Right atrium auricular region (tissue), 2 donors: ENCODE data around the gene OR10G4. TPM values are rescaled to one million over a fixed set of nuclear protein-coding genes. Genes with fewer than 3 reads are reported as not detected.

Experiments used
- DNase-seq: peaks from one replicate; pipeline ENCODE4 v3.0.0-alpha.2; 2019; ENCODE audit warnings: low spot score
- H3K27ac ChIP-seq, 2 donors: fragments of 200-600 bp; sonication (generic); 1 replicate in 1 of 2; 2 replicates in 1 of 2; pipeline ENCODE4 v1.5.1; 2016 to 2019
- H3K27me3 ChIP-seq, 2 donors: fragments of 200-600 bp; sonication (generic); one replicate each; pipeline versions ENCODE4 v1.5.1 to v1.6.0; 2017 to 2019
- H3K36me3 ChIP-seq: fragments of 200-600 bp; sonication (generic); one replicate; pipeline ENCODE4 v1.5.1; 2016
- H3K4me1 ChIP-seq, 2 donors: fragments of 200-600 bp; sonication (generic); one replicate each; pipeline versions ENCODE4 v1.5.1 to v1.6.0; 2017 to 2019
- H3K4me3 ChIP-seq, 2 donors: fragments of 200-600 bp; sonication (generic); 1 replicate in 1 of 2; 2 replicates in 1 of 2; pipeline ENCODE4 v1.5.1; 2017 to 2019; ENCODE audit warnings: mild to moderate bottlenecking in 1 of 2, moderate library complexity in 1 of 2
- H3K9me3 ChIP-seq, 2 donors: fragments of 200-600 bp; sonication (generic); one replicate each; pipeline ENCODE4 v1.5.1; 2019
- total RNA-seq, 2 donors: library from RNA; depleted of rRNA; stranded (reverse); fragments of >200 nt; gene quantifications; one replicate each; pipeline ENCODE4 v1.1.0, GENCODE V29; 2016
- TF ChIP-seq, protein P1 (sequence below), 2 donors: fragments of 200-600 bp; sonication (generic); IDR thresholded peaks; one replicate each; pipeline ENCODE4 v1.5.1; 2019; ENCODE audit warnings: antibody characterized with exemption in 2 of 2

The OR10G4 gene, protein sequence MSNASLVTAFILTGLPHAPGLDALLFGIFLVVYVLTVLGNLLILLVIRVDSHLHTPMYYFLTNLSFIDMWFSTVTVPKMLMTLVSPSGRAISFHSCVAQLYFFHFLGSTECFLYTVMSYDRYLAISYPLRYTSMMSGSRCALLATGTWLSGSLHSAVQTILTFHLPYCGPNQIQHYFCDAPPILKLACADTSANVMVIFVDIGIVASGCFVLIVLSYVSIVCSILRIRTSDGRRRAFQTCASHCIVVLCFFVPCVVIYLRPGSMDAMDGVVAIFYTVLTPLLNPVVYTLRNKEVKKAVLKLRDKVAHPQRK
- not detected for total RNA-seq

GRCh38 chr11:124012697-124013096 is at the start of gene OR10G4:
OR10G4 (plus strand) TSS chr11:124012997; CDS start chr11:124015575, 2,578 bp downstream.
- Histone ChIP-seq H3K4me3 (no peak within 1 kb of the TSS), H3K36me3 (no peaks in the 10 kb centered on the region), H3K9me3 (no peaks in the 10 kb centered on the region), H3K4me1 (no peaks in the 10 kb centered on the region), H3K27ac (no peak within 1 kb of the TSS), H3K27me3 (no peaks in the 10 kb centered on the region)
- TF ChIP-seq, protein P1, sequence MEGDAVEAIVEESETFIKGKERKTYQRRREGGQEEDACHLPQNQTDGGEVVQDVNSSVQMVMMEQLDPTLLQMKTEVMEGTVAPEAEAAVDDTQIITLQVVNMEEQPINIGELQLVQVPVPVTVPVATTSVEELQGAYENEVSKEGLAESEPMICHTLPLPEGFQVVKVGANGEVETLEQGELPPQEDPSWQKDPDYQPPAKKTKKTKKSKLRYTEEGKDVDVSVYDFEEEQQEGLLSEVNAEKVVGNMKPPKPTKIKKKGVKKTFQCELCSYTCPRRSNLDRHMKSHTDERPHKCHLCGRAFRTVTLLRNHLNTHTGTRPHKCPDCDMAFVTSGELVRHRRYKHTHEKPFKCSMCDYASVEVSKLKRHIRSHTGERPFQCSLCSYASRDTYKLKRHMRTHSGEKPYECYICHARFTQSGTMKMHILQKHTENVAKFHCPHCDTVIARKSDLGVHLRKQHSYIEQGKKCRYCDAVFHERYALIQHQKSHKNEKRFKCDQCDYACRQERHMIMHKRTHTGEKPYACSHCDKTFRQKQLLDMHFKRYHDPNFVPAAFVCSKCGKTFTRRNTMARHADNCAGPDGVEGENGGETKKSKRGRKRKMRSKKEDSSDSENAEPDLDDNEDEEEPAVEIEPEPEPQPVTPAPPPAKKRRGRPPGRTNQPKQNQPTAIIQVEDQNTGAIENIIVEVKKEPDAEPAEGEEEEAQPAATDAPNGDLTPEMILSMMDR (IDR thresholded peaks at IDR 0.05) = no peak
- DNase-seq = no peak

GRCh38 chr11:123973816-123974215 is 39.0 kb upstream of the OR10G4 start:
- TF ChIP-seq, protein P1 (IDR thresholded peaks at IDR 0.05) = no peak
- Histone ChIP-seq H3K27ac (no peak overlapping the region), H3K36me3 (no peaks in the 10 kb centered on the region), H3K4me3 (no peak overlapping the region), H3K9me3 (peaks cover 0 to 8% of the 10 kb centered on the region in 2 donors), H3K4me1 (no peaks in the 10 kb centered on the region), H3K27me3 (no peaks in the 10 kb centered on the region)
- no peak for DNase-seq

GRCh38 chr11:123976770-123977560 is 35.8 kb upstream of the OR10G4 start:
- no peak for DNase-seq
- Histone ChIP-seq H3K27me3 (no peaks in the 10 kb centered on the region), H3K4me1 (no peaks in the 10 kb centered on the region), H3K27ac (no peak overlapping the region), H3K9me3 (no peaks in the 10 kb centered on the region), H3K4me3 (no peak overlapping the region), H3K36me3 (no peaks in the 10 kb centered on the region)
- TF ChIP-seq, protein P1 (IDR thresholded peaks at IDR 0.05) = no peak

- no peak for DNase-seq
- Histone ChIP-seq H3K4me1 (no peaks in the 10 kb centered on the region), H3K4me3 (no peak within 1 kb of the TSS), H3K36me3 (no peaks in the 10 kb centered on the region), H3K27ac (no peak within 1 kb of the TSS), H3K9me3 (no peaks in the 10 kb centered on the region), H3K27me3 (no peaks in the 10 kb centered on the region)
- TF ChIP-seq, protein P1 (IDR thresholded peaks at IDR 0.05) = no peak
Observed at GRCh38 chr11:123977731-123978347, 35.0 kb upstream of the OR10G4 start, which contains the start of gene OR10S1. OR10S1 (minus strand) TSS chr11:123977781; CDS start chr11:123977664, 117 bp downstream.

DNA sequence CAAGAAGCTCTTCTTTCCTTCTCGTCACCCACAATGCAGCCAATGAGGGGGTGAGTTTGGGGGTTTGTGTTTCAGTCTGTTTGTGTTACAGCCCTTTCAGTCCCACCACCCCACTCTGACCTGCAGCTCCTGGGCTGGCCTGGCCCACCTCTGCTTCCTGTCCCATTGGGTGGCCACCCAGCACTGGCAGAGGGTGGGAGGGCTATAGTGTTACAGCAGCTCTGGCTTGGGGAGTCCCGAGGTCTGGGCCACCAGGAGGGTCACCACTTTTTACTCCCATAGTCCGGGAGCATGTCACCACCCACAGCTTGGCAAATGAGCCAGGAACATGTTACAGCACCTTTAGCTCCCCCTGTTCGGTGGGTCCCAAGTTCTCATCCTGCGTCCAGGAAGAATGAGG is 33.5 kb upstream of the OR10G4 start:
- Histone ChIP-seq H3K27ac (no peak overlapping the region), H3K4me3 (no peak overlapping the region), H3K36me3 (no peaks in the 10 kb centered on the region), H3K27me3 (no peaks in the 10 kb centered on the region), H3K9me3 (no peaks in the 10 kb centered on the region), H3K4me1 (no peaks in the 10 kb centered on the region)
- DNase-seq = no peak
- TF ChIP-seq, protein P1 (IDR thresholded peaks at IDR 0.05) = no peak
